ENCODE measurements around the gene UNC13D.
"Not testable (repeated sequence)": the region's sequence is repeated elsewhere in the genome, so short reads cannot be mapped to it uniquely, and the experiment has no call there.

The UNC13D gene

DNA sequence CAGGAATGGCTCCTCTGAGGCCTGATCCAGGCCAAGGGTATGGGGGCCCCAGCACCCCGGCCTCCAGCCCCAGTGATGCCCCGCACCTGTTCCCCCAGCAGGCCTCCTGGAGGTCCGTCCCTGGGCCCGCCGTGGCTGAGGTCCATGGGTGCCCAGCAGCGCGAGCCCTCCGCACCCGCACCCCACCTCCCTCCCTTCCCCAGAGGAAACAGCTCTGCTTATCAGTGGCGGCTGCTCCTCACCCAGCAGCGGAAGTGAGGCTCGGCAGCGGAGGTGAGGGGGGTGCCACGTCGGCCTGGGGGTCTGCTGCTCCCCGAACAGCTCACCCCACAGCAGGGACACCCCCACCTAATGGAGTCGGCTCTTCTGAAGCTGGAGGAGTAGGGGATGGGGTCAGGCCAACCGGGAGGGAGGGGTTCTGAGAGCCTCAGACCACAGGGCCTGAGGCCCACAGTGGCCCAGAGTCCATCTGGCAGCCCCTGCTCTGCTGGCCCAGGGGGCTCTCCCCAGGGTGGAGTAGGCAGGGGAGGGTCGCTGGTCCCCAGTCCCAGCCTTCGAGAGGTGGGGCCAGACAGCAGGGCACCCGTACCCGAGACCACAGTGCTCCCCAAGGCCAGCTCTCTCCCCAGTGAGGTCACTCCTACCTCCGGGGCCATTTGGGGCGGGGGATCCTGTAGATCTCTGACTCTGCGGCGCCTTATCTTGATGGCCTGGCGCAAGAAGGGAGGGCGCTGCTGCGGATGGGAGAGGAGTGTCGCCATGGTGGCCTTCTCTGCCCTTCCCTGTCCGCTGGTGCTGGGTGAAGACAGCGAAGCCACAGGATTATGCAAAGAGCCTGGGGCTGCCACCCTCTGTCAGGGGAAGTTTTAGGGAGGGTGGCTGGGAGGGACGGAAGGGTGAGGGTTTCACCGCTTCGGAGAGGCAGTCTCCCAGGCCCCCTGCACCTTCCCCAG, at the start of gene UNC13D:
UNC13D (minus strand) TSS at position 828 of the 953 bp plus-strand sequence; CDS start at position 761, 67 bp downstream.
- FAIRE-seq: no peak

DNA sequence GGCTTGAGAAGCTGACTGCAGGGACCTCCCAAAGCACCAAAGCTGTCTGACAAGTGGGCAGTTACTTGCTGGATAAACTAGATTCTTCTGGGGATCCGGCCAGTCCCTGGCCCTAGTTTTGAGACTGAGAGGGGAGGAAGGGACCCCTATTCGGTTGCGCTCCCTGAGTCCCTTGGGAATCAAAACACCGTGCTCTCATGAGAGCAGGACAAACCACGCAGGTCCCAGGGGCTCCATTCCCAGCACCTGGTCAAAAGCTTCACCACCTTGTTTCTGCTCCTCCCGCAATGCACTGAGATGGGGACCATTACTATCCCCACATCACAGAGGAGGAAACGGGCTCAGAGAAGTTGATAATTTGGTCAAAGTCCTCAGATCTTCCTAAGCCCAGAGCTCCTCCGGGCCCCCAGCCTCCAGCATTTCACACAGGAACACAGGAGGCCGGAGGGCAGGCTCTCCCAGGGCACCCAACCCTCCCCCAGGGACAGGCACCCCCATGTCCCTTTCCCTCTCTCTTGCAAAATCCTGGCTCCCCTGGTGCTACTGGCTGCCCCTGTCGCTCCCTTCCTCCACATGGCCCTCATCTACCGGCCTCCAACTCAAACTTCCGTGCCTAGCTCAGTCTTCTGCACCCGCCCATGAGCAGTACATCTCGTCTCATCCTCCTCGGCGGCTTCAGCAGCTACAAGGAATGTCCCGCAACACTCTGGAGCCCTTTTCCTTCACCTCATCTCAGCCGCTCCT, 49.3 kb upstream of the UNC13D start:
- FAIRE-seq (no peak), DNase-seq (ENCODE audit: low spot score) (no peak)

More for the DNA sequence above, at the start of gene UNC13D:
- no peak for DNase-seq (ENCODE audit: low spot score)

DNA sequence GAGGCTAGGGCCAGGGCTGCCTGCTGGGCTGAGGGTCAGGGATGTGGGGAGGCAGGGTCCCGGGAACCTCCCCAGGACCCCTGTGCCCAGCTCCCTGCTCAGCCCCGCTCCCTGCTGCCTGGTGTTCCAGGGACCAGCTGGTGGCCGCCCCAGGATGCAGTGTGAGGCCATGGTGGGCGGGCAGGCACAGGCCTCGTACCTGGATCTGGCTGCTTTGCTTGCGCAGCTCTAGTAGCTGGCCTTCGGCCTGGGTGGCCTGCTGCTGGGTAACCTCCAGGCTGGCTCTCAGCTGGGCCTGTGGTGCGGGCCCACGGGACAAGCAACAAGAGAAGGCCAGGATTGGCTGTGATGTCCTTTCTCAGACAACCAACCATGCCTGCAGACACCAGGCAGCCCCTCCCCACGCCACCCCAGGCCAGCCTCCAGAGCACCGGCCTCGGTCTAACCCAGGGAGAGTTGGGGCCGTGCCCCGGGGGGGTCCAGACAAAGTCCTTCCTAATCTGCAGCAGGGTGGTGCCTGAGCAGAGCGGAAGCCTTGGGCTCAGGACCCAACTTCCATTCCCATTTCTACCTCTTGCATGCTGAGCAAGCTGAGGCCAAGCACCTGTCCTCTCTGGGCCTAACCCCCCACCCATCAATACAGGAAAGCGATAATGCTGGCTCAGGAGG, 48.5 kb upstream of the UNC13D start:
- no peak for DNase-seq (ENCODE audit: low spot score)
- FAIRE-seq: no peak

DNA sequence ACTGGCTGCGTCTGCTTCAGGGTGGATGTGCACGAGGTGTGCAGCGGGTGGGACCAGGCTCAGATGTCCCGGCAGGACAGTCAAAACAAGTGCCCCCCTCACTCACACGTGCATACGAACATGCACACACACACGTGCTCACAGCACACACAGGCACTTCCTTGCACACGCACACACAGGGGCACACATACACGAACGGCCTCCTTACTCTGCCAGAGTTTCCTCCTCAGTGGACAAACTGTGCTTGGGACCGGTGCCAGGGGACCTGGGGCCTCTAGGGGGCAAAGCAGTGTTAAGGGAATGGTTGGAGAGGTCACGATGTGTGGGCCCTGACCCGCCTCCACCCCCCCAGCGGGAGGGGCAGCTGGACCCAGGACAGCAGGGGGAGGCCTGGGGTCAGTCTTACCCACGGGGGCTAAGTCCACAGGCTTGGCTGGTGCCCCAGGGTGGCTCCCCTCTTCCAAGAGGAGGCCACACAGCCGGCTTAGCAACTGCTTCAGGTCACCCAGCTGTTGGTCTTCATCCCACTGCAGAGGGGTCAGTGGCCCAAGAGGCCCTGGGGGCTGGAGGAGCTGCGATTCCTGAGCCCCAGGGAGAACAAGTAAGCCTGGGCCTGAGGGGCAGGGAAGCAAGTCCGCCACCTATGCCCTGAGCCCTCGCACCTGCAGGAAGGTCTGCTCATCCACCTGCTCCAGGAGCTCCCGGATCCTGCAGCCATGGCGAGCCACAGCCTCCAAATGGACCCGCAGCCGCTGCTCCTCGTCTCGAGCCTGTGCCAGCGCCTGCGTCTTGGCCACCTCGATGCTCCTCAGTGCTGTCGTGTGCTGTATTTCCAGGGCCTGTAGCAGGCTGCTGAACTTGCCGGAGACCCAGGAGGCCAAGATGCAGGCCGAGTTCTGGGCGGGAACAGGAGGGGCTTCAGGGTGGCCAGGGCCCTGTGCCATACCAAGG, 47.7 kb upstream of the UNC13D start:
- FAIRE-seq (no peak), DNase-seq (ENCODE audit: low spot score) (no peak)

DNA sequence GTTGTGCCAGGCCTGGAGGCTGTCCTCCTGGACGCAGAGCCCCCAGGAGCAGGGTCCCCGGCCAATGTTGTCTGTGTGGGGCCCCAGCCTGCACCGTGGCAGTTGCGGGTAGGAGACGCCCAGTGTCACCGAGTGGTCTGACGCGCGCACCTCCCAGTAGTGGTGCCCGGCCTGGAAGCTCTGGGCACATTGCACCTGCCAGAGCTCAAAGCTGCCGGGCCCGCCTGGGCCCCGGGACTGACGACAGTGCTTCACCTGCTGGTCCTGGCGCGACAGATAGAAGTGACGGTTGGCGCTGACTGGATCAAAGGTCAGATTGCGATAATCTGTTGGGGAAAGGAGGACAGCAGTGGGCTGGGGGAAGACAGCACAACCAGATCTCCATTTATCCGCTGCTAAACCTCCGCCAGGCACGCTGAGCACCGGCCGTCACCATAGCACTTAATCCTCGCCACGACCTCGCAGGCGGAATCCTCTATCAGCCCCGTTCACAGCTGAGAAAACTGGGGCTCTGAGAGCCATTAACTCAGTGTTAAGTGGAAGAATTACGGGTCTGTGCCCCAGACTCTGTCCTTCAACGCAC, 46.9 kb upstream of the UNC13D start:
- DNase-seq (ENCODE audit: low spot score) (no peak), FAIRE-seq (no peak)

DNA sequence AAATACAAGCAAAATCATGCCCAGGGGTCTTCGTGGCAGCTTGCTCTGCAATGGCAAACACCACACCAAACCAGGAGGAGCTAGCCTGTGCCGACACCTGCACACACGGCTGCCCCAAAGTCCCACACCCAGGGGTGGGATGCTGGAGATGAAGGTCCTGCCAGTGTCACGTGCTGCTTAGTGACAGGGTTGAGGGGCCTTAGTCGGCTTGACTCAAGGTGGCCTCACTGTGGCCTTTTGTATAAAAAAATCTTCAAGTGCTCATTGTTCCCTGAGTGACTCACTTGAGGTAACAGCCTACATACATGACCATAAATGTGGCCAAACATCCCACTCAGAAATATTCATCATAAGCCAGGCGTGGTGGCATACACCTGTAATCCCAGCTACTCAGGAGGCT, 45.2 kb upstream of the UNC13D start:
- FAIRE-seq: no peak
- no peak for DNase-seq (ENCODE audit: low spot score)

DNA sequence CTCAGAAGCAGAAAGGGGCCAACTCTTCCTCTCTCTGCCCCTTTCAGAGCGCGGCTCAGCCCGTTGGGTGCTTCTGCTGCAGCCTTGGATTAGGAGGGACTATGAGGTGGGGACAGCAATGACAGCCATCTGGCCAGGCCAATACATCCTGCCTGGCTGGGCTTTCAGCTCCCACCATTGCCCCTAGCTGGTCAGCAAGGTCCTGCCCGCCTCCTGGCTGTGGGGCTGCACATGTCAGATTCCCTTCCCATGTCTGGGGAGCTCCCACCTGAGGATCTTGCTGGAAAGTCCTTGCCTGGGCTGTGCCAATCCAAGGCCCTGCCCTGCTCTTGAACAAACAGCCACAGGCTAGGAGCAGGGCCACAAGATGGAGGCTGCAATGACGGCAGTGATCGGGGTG, 44.3 kb upstream of the UNC13D start:
- no peak for FAIRE-seq
- no peak for DNase-seq (ENCODE audit: low spot score)

DNA sequence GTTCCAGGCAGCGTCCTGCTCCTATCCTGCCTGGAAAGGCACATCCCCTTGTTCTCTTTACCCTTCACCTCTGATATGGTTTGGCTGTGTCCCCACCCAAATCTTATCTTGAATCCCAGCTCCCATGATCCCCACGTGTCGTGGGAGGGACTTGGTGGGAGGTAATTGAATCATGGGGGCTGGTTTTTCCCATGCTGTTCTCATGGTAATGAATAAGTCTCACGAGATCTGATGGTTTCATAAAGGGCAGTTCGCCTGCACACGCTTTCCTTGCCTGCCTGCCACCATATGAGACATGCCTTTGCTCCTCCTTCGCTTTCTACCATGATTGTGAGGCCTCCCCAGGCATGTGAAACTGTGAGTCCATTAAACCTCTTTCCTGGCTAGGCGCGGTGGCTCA, 41.7 kb upstream of the UNC13D start:
- not testable (repeated sequence) for DNase-seq (ENCODE audit: low spot score); FAIRE-seq

DNA sequence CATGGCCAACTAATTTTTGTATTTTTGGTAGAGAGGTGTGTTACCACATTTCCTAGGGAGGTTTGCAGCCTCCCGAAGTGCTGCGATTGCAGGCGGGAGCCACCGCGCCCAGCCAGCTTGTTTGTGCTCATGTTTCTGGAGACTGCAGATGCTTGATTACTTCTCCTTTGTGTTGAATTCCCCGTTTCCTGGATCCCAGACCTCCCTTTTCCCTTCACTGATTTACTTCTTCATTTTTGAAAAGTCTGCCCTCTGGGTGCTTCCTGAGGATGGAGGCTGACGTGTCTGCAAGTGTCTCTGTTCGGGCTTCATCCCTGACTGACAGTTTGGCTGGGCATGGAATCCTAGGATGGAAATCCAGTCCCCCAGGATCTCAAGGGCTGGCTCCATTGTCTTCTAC, 41.2 kb upstream of the UNC13D start:
- no peak for FAIRE-seq

DNA sequence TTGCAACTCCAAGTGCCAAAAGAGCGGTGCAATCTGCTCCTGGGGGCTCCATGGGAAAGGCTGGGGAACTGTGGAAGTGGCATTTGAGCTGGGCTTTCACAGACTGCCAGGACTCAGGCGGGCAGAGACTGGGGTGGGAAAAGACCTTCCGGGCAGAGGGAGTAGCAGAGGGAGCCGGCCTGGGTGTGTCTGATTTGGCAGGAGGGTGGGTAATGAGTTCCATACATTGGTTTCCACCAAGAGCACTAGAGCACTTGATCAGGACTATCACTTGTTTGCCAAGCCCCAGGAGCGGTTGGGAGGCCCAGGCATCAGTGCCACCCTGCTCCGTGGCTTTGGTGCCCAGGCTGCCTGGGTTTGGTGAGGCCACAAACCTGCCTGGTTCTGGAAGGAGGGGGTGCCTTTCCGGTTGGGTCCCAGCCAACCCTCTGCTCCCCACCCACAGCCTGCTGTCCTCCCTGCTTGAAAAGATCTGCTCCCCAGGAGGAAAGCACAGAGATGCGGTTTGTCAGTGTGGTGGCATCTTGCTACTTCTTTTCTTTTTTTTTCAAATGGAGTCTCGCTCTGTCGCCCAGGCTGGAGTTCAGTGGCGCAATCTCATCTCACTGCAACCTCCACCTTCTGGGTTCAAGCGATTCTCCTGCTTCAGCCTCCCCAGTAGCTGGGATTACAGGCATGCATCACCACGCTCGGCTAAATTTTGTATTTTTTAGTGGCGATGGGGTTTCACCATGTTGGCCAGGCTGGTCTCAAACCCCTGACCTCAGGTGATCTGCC, 37.7 kb upstream of the UNC13D start:
- no peak for DNase-seq (ENCODE audit: low spot score)
- no peak for FAIRE-seq

More for the DNA sequence above, 41.2 kb upstream of the UNC13D start:
- DNase-seq (ENCODE audit: low spot score): no peak

DNA sequence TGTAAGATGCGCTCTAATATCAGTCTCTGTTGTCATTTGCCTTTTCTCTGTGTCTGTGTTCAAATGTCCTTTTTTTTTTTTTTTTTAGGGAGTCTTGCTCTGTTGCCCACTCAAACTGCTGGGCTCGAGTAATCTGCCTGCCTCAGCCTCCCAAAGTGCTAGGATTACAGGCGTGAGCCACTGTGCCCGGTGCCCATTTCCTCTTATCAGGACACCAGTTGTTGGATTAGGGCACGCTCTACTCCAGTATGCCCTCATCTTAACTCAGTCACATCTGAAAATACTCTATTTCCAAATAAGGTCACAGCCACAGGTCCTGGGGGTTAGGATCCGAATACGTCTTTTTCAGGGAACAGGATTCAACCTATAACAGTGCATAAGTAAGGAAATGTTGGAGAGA, 36.1 kb upstream of the UNC13D start:
- DNase-seq (ENCODE audit: low spot score) (no peak), FAIRE-seq (no peak)

DNA sequence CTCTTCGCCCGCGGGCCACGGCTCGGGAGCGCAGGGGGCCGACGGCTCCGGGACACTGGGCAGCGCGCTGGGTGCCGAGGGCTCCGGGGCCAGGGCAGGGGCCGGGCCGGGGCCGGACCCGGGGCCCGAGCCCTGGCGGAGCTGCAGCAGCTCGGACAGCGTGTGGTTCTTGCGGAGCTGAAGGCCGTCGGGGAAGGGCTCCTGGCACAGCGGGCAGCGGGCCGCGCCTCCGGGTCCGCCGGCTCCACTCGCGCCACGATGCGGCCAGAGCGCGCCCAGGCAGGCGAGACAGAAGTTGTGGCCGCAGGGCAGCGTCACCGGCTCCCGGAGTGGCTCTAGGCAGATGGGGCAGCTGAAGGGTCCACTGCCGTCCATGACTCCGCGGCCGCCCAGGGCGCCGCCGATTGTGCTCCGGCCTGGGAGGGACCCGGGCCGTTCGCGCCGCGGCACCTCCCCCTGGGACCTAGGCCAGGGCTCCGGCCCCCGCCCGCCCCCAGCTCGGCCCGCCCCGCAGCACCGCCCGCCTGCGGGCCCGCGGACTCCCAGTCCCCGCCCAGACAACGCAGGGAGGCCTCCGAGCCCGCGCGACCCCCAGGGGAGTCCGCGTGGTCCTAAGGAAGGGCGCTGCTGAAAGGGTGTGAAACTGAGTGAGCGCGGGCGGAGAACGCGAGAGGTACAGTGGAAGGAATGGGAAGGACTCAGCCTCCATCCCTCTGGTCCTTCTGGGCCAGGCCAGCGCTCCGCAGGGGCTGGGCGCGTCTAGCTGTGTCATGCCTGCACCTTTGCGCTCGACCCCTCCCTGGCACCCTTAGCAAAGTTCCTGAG, 34.2 kb upstream of the UNC13D start, which contains the start of gene TRIM47:
TRIM47 (minus strand) TSS at position 408 of the 825 bp plus-strand sequence; CDS start at position 375, 33 bp downstream.
- DNase-seq (ENCODE audit: low spot score) (peak; percentile 25), FAIRE-seq (no peak)

DNA sequence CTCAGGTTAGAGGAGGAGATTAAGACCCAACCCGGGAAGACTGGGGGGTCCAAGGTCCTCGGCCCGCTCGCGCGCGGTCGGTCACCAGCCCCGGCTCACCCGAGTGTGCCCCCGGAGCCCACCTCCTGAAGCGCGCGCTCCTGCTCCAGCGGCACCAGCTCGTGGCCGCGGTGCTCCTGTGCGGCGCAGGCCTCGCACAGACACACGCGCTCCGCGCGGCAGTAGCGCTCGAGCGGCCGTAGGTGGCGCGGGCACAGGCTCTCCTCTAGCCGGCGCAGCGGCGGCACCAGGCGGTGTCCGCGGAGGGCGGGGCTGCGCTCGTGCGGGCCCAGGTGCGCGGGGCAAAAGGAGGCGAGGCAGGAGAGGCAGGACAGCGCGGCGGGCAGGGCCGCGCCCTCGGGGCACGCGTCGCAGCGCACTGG, 33.6 kb upstream of the UNC13D start:
- DNase-seq (ENCODE audit: low spot score): peak; percentile 52
- FAIRE-seq: no peak

DNA sequence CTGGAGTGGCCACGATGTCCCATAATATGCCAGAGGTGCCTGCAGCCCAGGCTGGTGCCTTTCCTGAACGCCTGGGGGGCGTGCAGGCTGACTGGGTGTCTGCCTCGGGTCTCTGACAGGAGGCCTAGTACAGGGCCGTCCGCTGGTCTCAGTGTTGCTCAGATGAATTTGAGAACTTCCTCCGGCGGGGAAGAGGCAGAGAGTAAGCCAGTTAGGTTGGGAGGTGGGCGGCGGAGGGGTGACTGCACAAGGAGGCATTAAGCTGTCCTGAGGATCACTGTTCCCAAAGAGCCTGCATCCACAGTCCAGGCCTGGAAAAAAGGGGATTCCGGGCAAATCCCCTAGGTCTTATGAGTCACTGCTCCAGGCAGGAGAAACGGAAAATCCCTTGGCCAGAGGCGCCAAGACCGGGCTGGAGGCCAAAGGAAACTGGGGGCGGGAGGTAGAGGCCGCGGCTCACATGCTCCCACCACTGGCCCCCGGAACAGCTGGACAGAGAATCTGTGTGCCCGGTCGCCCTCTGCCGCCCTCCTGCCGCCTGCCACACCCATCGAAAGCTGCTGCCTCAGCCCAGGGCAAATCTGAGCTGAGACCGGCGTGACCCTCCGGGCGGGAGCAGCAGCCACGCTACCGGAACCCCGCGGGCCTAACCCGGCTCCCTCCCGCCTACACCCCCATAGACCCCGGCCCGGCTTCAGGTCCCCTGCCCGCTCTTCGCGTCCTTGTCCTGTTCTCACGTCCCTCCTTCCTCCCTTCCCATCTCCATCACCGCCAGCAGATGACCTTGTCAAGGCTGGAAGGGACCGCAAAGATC, 32.9 kb upstream of the UNC13D start:
- FAIRE-seq (peak; percentile 89), DNase-seq (ENCODE audit: low spot score) (peak; percentile 97)

DNA sequence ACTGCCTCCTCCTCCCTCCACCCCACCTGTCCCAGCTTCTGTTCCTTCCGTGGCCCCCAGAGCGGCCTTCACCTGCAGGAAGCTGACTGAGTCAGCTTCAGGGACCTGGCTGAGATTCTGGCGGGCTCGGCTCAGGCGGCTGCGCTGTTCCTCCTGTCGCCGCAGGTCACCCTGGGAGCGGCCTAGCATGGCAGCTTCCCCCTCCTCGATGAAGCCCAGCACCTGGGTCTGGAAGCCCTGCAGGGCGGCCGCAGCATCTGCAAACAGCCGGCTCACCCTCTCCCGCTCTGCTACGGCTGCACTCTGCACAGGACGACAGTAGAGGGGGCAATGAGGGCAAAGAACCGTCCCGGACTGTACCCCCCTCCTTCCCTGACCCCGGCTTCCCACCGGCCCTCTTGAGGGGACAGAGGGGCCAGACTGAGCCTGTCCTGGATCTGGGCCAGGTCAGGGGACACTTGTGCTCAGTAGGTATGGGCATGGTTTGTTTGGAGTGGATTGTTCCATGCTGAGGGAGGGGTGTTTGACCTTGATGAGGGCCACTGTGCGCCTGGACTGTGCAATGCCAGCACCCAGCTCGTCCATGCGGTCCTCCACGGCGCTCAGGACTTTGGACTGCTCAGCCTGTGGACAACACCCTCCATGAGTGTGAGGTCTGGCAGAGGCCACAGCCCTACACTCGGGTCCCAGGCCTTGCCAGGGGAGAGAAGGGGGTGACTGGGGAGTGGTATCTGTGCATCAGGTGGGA, 32.2 kb upstream of the UNC13D start:
- FAIRE-seq (no peak), DNase-seq (ENCODE audit: low spot score) (peak; percentile 82)

DNA sequence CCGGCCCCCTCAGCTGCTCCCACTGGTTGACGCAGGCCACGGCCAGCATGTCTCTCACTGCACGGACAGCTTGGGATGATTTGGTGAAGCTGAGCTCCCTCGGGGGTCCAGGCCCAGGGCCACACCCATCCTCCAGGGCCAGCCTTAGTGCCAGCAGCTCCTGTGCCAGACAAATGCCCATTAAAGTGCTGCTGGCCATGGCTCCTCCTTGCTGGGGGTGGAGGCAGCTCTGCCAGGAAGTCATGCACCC, 31.7 kb upstream of the UNC13D start:
- DNase-seq (ENCODE audit: low spot score) (no peak), FAIRE-seq (peak; percentile 10)

Data from RCC 7860 (cell line).